Liver (tissue), 9 donors: ENCODE data around the gene SOX6. TPM values are rescaled to one million over a fixed set of nuclear protein-coding genes. Genes with fewer than 3 reads are reported as not detected.

ENCODE experiments used
- DNase-seq: peaks from one replicate; pipeline ENCODE4 v3.0.0-alpha.2; 2017; ENCODE audit warnings: low spot score
- H3K27ac ChIP-seq, 2 donors: one replicate each; pipeline ENCODE4 v1.7.0; 2013; ENCODE audit warnings: inconsistent platforms in 2 of 2, low read length in 2 of 2, control low read depth in 1 of 2, low read depth in 1 of 2, mild to moderate bottlenecking in 1 of 2
- H3K27me3 ChIP-seq, 4 donors: one replicate each; pipeline versions ENCODE4 v1.6.1 to v1.7.0; 2013; ENCODE audit warnings: low read length in 3 of 4, inconsistent platforms in 1 of 4, mild to moderate bottlenecking in 1 of 4, moderate library complexity in 1 of 4; ENCODE audit not compliant: control insufficient read depth in 4 of 4, insufficient read depth in 4 of 4
- H3K36me3 ChIP-seq, 4 donors: one replicate each; pipeline versions ENCODE4 v1.6.1 to v1.7.0; 2013; ENCODE audit warnings: low read length in 3 of 4, mild to moderate bottlenecking in 3 of 4, low read depth in 1 of 4, moderate library complexity in 1 of 4; ENCODE audit not compliant: control insufficient read depth in 4 of 4, insufficient read depth in 3 of 4
- H3K4me1 ChIP-seq, 4 donors: one replicate each; pipeline versions ENCODE4 v1.6.1 to v1.7.0; 2013; ENCODE audit warnings: low read length in 3 of 4, mild to moderate bottlenecking in 3 of 4, moderate library complexity in 1 of 4; ENCODE audit not compliant: control insufficient read depth in 4 of 4, insufficient read depth in 4 of 4
- H3K4me3 ChIP-seq, 3 donors: one replicate each; pipeline versions ENCODE4 v1.6.1 to v1.7.0; 2013; ENCODE audit warnings: low read length in 3 of 3, control low read depth in 1 of 3, low read depth in 1 of 3, mild to moderate bottlenecking in 1 of 3
- H3K9ac ChIP-seq, 2 donors: one replicate each; pipeline ENCODE4 v1.7.0; 2013; ENCODE audit warnings: low read length in 2 of 2, mild to moderate bottlenecking in 2 of 2, moderate library complexity in 2 of 2, control low read depth in 1 of 2, low read depth in 1 of 2
- H3K9me3 ChIP-seq, 4 donors: one replicate each; pipeline versions ENCODE4 v1.6.1 to v1.7.0; 2013; ENCODE audit warnings: low read length in 3 of 4; ENCODE audit not compliant: control insufficient read depth in 4 of 4
- ATF3 ChIP-seq: IDR thresholded peaks from 2 replicates; pipeline ENCODE4 v1.6.1; 2016; ENCODE audit warnings: antibody characterized with exemption
- CTCF ChIP-seq: fragments of 150-350 bp; IDR thresholded peaks from 2 replicates; pipeline ENCODE4 v1.5.1; 2017; ENCODE audit warnings: improper control_type of control experiment, low read depth, low read length; ENCODE audit not compliant: missing input control
- EGR1 ChIP-seq, 2 donors: IDR thresholded peaks; 2 replicates each; pipeline ENCODE4 v1.6.1; 2016 to 2018; ENCODE audit warnings: antibody characterized with exemption in 2 of 2, low read depth in 2 of 2
- FOXA1 ChIP-seq: IDR thresholded peaks from 2 replicates; pipeline ENCODE4 v1.6.1; 2016; ENCODE audit warnings: antibody characterized with exemption
- FOXA2 ChIP-seq: IDR thresholded peaks from 2 replicates; pipeline ENCODE4 v1.6.1; 2016; ENCODE audit warnings: antibody characterized with exemption
- GABPA ChIP-seq, 2 donors: IDR thresholded peaks in 1 of 2; conservative IDR thresholded peaks in 1 of 2; 2 replicates each; pipeline ENCODE4 v1.6.1; 2016; ENCODE audit warnings: antibody characterized with exemption in 2 of 2, mild to moderate bottlenecking in 1 of 2, moderate library complexity in 1 of 2
- HNF4A ChIP-seq, 2 donors: conservative IDR thresholded peaks; 2 replicates each; pipeline ENCODE4 v1.6.1; 2016; ENCODE audit warnings: antibody characterized with exemption in 2 of 2, mild to moderate bottlenecking in 2 of 2
- HNF4G ChIP-seq: IDR thresholded peaks from 2 replicates; pipeline ENCODE4 v1.6.1; 2016; ENCODE audit warnings: antibody characterized with exemption
- JUND ChIP-seq, 2 donors: IDR thresholded peaks; 2 replicates each; pipeline ENCODE4 v1.6.1; 2016; ENCODE audit warnings: antibody characterized with exemption in 2 of 2
- MAX ChIP-seq: IDR thresholded peaks from 2 replicates; pipeline ENCODE4 v1.6.1; 2016; ENCODE audit warnings: antibody characterized with exemption
- NR2F2 ChIP-seq: IDR thresholded peaks from 2 replicates; pipeline ENCODE4 v1.6.1; 2016; ENCODE audit warnings: antibody characterized with exemption
- RAD21 ChIP-seq, 2 donors: IDR thresholded peaks; 2 replicates each; pipeline ENCODE4 v1.6.1; 2016; ENCODE audit warnings: antibody characterized with exemption in 2 of 2, mild to moderate bottlenecking in 2 of 2
- REST ChIP-seq: IDR thresholded peaks from 2 replicates; pipeline ENCODE4 v1.6.1; 2016; ENCODE audit warnings: antibody characterized with exemption, mild to moderate bottlenecking
- RXRA ChIP-seq, 2 donors: IDR thresholded peaks; 2 replicates each; pipeline ENCODE4 v1.6.1; 2017 to 2018; ENCODE audit warnings: antibody characterized with exemption in 2 of 2, mild to moderate bottlenecking in 1 of 2
- SP1 ChIP-seq: IDR thresholded peaks from 2 replicates; pipeline ENCODE4 v1.6.1; 2018; ENCODE audit warnings: antibody characterized with exemption, mild to moderate bottlenecking
- TAF1 ChIP-seq: conservative IDR thresholded peaks from 2 replicates; pipeline ENCODE4 v1.6.1; 2016; ENCODE audit warnings: antibody characterized with exemption, mild to moderate bottlenecking
- YY1 ChIP-seq: IDR thresholded peaks from 2 replicates; pipeline ENCODE4 v1.6.1; 2016; ENCODE audit warnings: antibody characterized with exemption, mild to moderate bottlenecking
- ZBTB33 ChIP-seq: IDR thresholded peaks from 2 replicates; pipeline ENCODE4 v1.6.1; 2016; ENCODE audit warnings: antibody characterized with exemption
- WGBS: extraction: QIAGEN DNeasy Blood & Tissue Kit; methylation state at CpG from one replicate; pipeline ENCODE4 v1.1.7; 2013; 5-methylcytosine and 5-hydroxymethylcytosine counted together
- polyA plus RNA-seq, 2 donors: library from polyadenylated mRNA; stranded (reverse) in 1 of 2; unstranded in 1 of 2; fragments of 200-250 nt in 1 of 2; fragments of >200 nt in 1 of 2; fragmentation: Nextera tagmentation in 1 of 2; extraction: Ambion mirVana in 1 of 2; gene quantifications; one replicate each; pipeline versions ENCODE4 v1.2.1 to v1.2.3, GENCODE V29; 2013 to 2015
- total RNA-seq, 2 donors: library from RNA; depleted of rRNA; stranded (reverse); fragments of >200 nt; gene quantifications; one replicate each; pipeline ENCODE4 v1.2.3, GENCODE V29; 2014
- donor health status: healthy.
- donor health status: healthy.
- donor health status: healthy.
- donor health status: healthy.
- donor health status: healthy.

The SOX6 gene
- total and polyA plus RNA-seq, 4 donors = 2.4 to 111 (median 14.8) TPM

- no peak for DNase-seq
- Histone ChIP-seq H3K4me3 (no peak overlapping the region), H3K27ac (peak overlapping the region; percentile 18 to 43), H3K9me3 (no peaks in the 10 kb centered on the region), H3K4me1 (peaks cover 0 to 6% (median under 1%) of the 10 kb centered on the region in 4 donors), H3K36me3 (peaks cover 0 to 1% (median 0%) of the 10 kb centered on the region in 4 donors), H3K9ac (no peak overlapping the region), H3K27me3 (no peaks in the 10 kb centered on the region)
- no peak for TF ChIP-seq MAX
- no peak for TF ChIP-seq FOXA1
- TF ChIP-seq CTCF = no peak
- TF ChIP-seq YY1 = no peak
- TF ChIP-seq GABPA (IDR thresholded peaks at IDR 0.05 in 1 of 2, conservative IDR thresholded peaks at IDR 0.05 in 1 of 2) = no peak
- TF ChIP-seq FOXA2 = no peak
- no peak for TF ChIP-seq RXRA (IDR thresholded peaks at IDR 0.05)
- TF ChIP-seq JUND (IDR thresholded peaks at IDR 0.05) = no peak
- TF ChIP-seq HNF4G = no peak
- TF ChIP-seq NR2F2 = no peak
- no peak for TF ChIP-seq ATF3
- WGBS = 88% methylated on average over 10 of the region's 10 CpGs
Observed at GRCh38 chr11:15968461-15969130, 387.8 kb downstream of the SOX6 start.

- H3K27ac ChIP-seq = peak overlapping the region; percentile 6 to 43
- no peak for DNase-seq
Observed at GRCh38 chr11:15967966-15968365, 388.4 kb downstream of the SOX6 start.

More at GRCh38 chr11:15967966-15968365, 388.4 kb downstream of the SOX6 start:
- no peak overlapping the region for H3K4me3 ChIP-seq
- H3K27me3 ChIP-seq = no peaks in the 10 kb centered on the region
- no peak for TF ChIP-seq MAX
- TF ChIP-seq EGR1 (IDR thresholded peaks at IDR 0.05; ENCODE audit: low read depth in 2 of 2) = no peak
- no peak for TF ChIP-seq ATF3
- no peak for TF ChIP-seq GABPA (IDR thresholded peaks at IDR 0.05 in 1 of 2, conservative IDR thresholded peaks at IDR 0.05 in 1 of 2)
- no peak for TF ChIP-seq FOXA2
- TF ChIP-seq RXRA (IDR thresholded peaks at IDR 0.05) = no peak
- no peak for TF ChIP-seq HNF4G
- TF ChIP-seq REST = no peak
- no peak for TF ChIP-seq FOXA1
- no peak for TF ChIP-seq YY1
- no peak for TF ChIP-seq TAF1
- no peak for TF ChIP-seq HNF4A (conservative IDR thresholded peaks at IDR 0.05)
- no peak for TF ChIP-seq ZBTB33
- TF ChIP-seq CTCF = no peak
- no peak for TF ChIP-seq NR2F2
- no peak for TF ChIP-seq JUND (IDR thresholded peaks at IDR 0.05)
- TF ChIP-seq RAD21 (IDR thresholded peaks at IDR 0.05) = no peak
- TF ChIP-seq SP1 = no peak
- peaks cover 0 to 6% (median under 1%) of the 10 kb centered on the region in 4 donors for H3K4me1 ChIP-seq
- WGBS = 67% methylated on average over 2 of the region's 2 CpGs
- H3K9me3 ChIP-seq = no peaks in the 10 kb centered on the region
- peaks cover 0 to 1% (median 0%) of the 10 kb centered on the region in 4 donors for H3K36me3 ChIP-seq
- H3K9ac ChIP-seq = no peak overlapping the region
